HepG2 (cell line): Measurements from ENCODE around the gene DPP6. TPM values are rescaled to one million over a fixed set of nuclear protein-coding genes. Genes with fewer than 3 reads are reported as not detected.

ENCODE experiments used
- ATAC-seq: fragments of 200-7000 bp; cut with Tn5 transposase; 3 replicates; pipeline ENCODE4 v1.9.1; 2020; ENCODE audit warnings: mild to moderate bottlenecking, moderate library complexity
- BruUV-seq: library from RNA; stranded (reverse); fragments of 400-500 nt; replicated peaks from 2 replicates; lab custom pipeline; 2021; lab: Mats Ljungman, UMichigan
- CTCF ChIA-PET: fragments of 300-600 bp; formaldehyde crosslinking; extraction: SDS; loops from one replicate; lab custom pipeline; 2021; ENCODE audit warnings: low total read pairs, inconsistent platforms, low intra/inter-chr PET ratio; lab: Yijun Ruan, JAX
- POLR2A ChIA-PET: fragments of 350-600 bp; sonication (Branson Sonifier 250); formaldehyde crosslinking; loops from one replicate; lab custom pipeline; 2020; ENCODE audit warnings: antibody characterized with exemption, inconsistent platforms; lab: Yijun Ruan, JAX
- DNase-seq: peaks from one replicate; pipeline ENCODE4 v3.0.0-alpha.2; 2015; ENCODE audit warnings: low spot score
- FAIRE-seq: peaks from 3 replicates; lab custom pipeline; 2011; peaks lifted over from hg19 to GRCh38; lab: Jason Lieb, UNC
- H2AFZ ChIP-seq: one replicate; pipeline ENCODE4 v1.6.1; 2011; ENCODE audit warnings: low read length, inconsistent platforms
- H3K27ac ChIP-seq: fragments of 300-600 bp; 3 replicates; pipeline ENCODE4 v1.8.0; 2011; ENCODE audit warnings: mixed run types, mild to moderate bottlenecking, mixed read lengths, low read length, inconsistent platforms; ENCODE audit not compliant: insufficient read depth; ENCODE audit errors: extremely low read length
- H3K27me3 ChIP-seq, 2 experiments: fragments of 200-600 bp in 1 of 2; 2 replicates in 1 of 2; 3 replicates in 1 of 2; pipeline versions ENCODE4 v1.6.0 to v1.8.0; 2011; ENCODE audit warnings: low read length in 2 of 2, mild to moderate bottlenecking in 2 of 2, moderate library complexity in 2 of 2, inconsistent platforms in 1 of 2; ENCODE audit not compliant: insufficient read depth in 2 of 2, control insufficient read depth in 1 of 2
- H3K36me3 ChIP-seq, 2 experiments: fragments of 200-600 bp in 1 of 2; replicated peaks in 1 of 2; 2 replicates in 1 of 2; 3 replicates in 1 of 2; pipeline versions ENCODE4 v1.5.1 to v1.8.0; 2011; ENCODE audit warnings: low read length in 2 of 2, inconsistent platforms in 1 of 2; ENCODE audit not compliant: insufficient read depth in 2 of 2, control insufficient read depth in 1 of 2
- H3K4me1 ChIP-seq: 2 replicates; pipeline ENCODE4 v1.5.1; 2012; ENCODE audit warnings: low read length, inconsistent platforms; ENCODE audit not compliant: insufficient read depth
- H3K4me2 ChIP-seq: 2 replicates; pipeline ENCODE4 v1.6.0; 2011; ENCODE audit warnings: low read depth, low read length, inconsistent platforms
- H3K4me3 ChIP-seq, 3 experiments: fragments of 200-600 bp in 1 of 3; sonication (generic), shearing (Covaris generic) in 1 of 3; replicated peaks in 1 of 3; 2 replicates each; pipeline ENCODE4 v1.5.1; 2011 to 2016; ENCODE audit warnings: low read length in 3 of 3, inconsistent platforms in 2 of 3, low read depth in 2 of 3, mild to moderate bottlenecking in 2 of 3, control low read depth in 1 of 3, mixed read lengths in 1 of 3; ENCODE audit not compliant: insufficient read depth in 1 of 3
- H3K79me2 ChIP-seq: one replicate; pipeline ENCODE4 v1.6.1; 2011; ENCODE audit warnings: low read length, inconsistent platforms; ENCODE audit not compliant: insufficient read depth
- H3K9ac ChIP-seq: 2 replicates; pipeline ENCODE4 v1.6.0; 2011; ENCODE audit warnings: mild to moderate bottlenecking, low read depth, low read length, inconsistent platforms; ENCODE audit not compliant: insufficient read depth
- H3K9me3 ChIP-seq: 2 replicates; pipeline ENCODE4 v1.5.1; 2012; ENCODE audit warnings: mild to moderate bottlenecking, low read length
- H4K20me1 ChIP-seq: 2 replicates; pipeline ENCODE4 v1.6.0; 2011; ENCODE audit warnings: inconsistent platforms, mild to moderate bottlenecking, low read length, moderate library complexity; ENCODE audit not compliant: insufficient read depth
- ADNP ChIP-seq: sonication (generic); formaldehyde crosslinking; IDR thresholded peaks from 2 replicates; pipeline ENCODE4 v1.4.0; 2020; ENCODE audit warnings: missing genetic modification reagents
- DBP ChIP-seq: sonication (generic); formaldehyde crosslinking; IDR thresholded peaks from 2 replicates; pipeline ENCODE4 v1.4.0; 2020; ENCODE audit warnings: missing genetic modification reagents; ENCODE audit errors: not compliant biosample characterization
- DDIT3 ChIP-seq: sonication (generic); formaldehyde crosslinking; IDR thresholded peaks from 2 replicates; pipeline ENCODE4 v1.4.0; 2020; ENCODE audit warnings: mild to moderate bottlenecking, missing genetic modification reagents
- KLF11 ChIP-seq: IDR thresholded peaks from 2 replicates; pipeline ENCODE4 v1.6.1; 2016; ENCODE audit warnings: missing compliant biosample characterization
- LCORL ChIP-seq, 2 experiments: fragments of 450-650 bp in 1 of 2; sonication (generic) in 1 of 2; formaldehyde crosslinking in 1 of 2; IDR thresholded peaks; 2 replicates each; pipeline versions ENCODE4 v1.5.0 to v1.6.1; 2017 to 2020; ENCODE audit warnings: antibody characterized with exemption in 1 of 2, missing genetic modification reagents in 1 of 2
- MAZ ChIP-seq, 2 experiments: sonication (generic) in 1 of 2; formaldehyde crosslinking in 1 of 2; IDR thresholded peaks; 2 replicates each; pipeline versions ENCODE4 v1.5.0 to v1.6.1; 2012 to 2020; ENCODE audit warnings: low read depth in 2 of 2, mild to moderate bottlenecking in 2 of 2, borderline replicate concordance in 1 of 2, improper control_type of control experiment in 1 of 2, low read length in 1 of 2, missing genetic modification reagents in 1 of 2, moderate library complexity in 1 of 2
- NFYC ChIP-seq: IDR thresholded peaks from 2 replicates; pipeline ENCODE4 v1.6.1; 2016; ENCODE audit warnings: missing genetic modification reagents, missing compliant biosample characterization
- PCBP1 ChIP-seq: fragments of 200-400 bp; formaldehyde crosslinking; IDR thresholded peaks from 2 replicates; pipeline ENCODE4 v1.6.1; 2017; ENCODE audit warnings: mild to moderate bottlenecking, low read depth, low read length, borderline replicate concordance
- RBFOX2 ChIP-seq: fragments of 200-400 bp; formaldehyde crosslinking; IDR thresholded peaks from 2 replicates; pipeline ENCODE4 v1.6.1; 2017; ENCODE audit warnings: low read depth, mild to moderate bottlenecking, low read length
- SETDB1 ChIP-seq: sonication (generic); formaldehyde crosslinking; IDR thresholded peaks from 2 replicates; pipeline ENCODE4 v1.5.1; 2020; ENCODE audit warnings: missing genetic modification reagents, mild to moderate bottlenecking, borderline replicate concordance
- SNAI1 ChIP-seq: sonication (generic); formaldehyde crosslinking; IDR thresholded peaks from 2 replicates; pipeline ENCODE4 v1.5.0; 2020; ENCODE audit warnings: mild to moderate bottlenecking, missing genetic modification reagents, borderline replicate concordance
- TBX2 ChIP-seq: sonication (generic); formaldehyde crosslinking; IDR thresholded peaks from 2 replicates; pipeline ENCODE4 v1.5.0; 2020; ENCODE audit warnings: missing genetic modification reagents, mild to moderate bottlenecking, borderline replicate concordance
- YEATS4 ChIP-seq: sonication (generic); formaldehyde crosslinking; IDR thresholded peaks from 2 replicates; pipeline ENCODE4 v1.4.0; 2020; ENCODE audit warnings: missing genetic modification reagents, borderline replicate concordance
- ZC3H4 ChIP-seq: sonication (generic); formaldehyde crosslinking; IDR thresholded peaks from 2 replicates; pipeline ENCODE4 v1.4.0; 2020; ENCODE audit warnings: missing genetic modification reagents, borderline replicate concordance
- WGBS: methylation state at CpG from one replicate; pipeline ENCODE4 v1.1.6; 2017; ENCODE audit warnings: low lambda C conversion rate; 5-methylcytosine and 5-hydroxymethylcytosine counted together
- in situ Hi-C: cut with HindIII; loops from 2 replicates; pipeline ENCODE4 v1.10.0; 2017; ENCODE audit warnings: low pct_unique_long_range_greater_than_20kb; ENCODE audit not compliant: extremely low pct_ligation_motif_present
- intact Hi-C: fragments of 100-400 bp; cut with micrococcal nuclease; formaldehyde crosslinking; loops from one replicate; pipeline ENCODE4 v1.10.0; 2022; ENCODE audit not compliant: unreplicated experiment
- polyA plus RNA-seq, 8 experiments: library from polyadenylated mRNA; depleted of rRNA in 3 of 8; stranded (reverse) in 7 of 8; unstranded in 1 of 8; fragments of >200 nt; fragmentation: Illumina TruSeq in 4 of 8; extraction: Trizol in 4 of 8; gene quantifications; 2 replicates each; pipeline versions ENCODE4 v1.2.1 to v1.2.3, GENCODE V29; 2011 to 2016; ENCODE audit warnings: low read depth in 4 of 8, missing spikeins in 1 of 8, mixed read lengths in 1 of 8; ENCODE audit not compliant: insufficient read depth in 1 of 8
- total RNA-seq, 5 experiments: library from RNA; depleted of rRNA; stranded (reverse); fragments of >200 nt; fragmentation: Illumina TruSeq; extraction: Trizol; gene quantifications; 2 replicates each; pipeline ENCODE4 v1.2.3, GENCODE V29; 2016; ENCODE audit warnings: low read depth in 1 of 5
- TF ChIP-seq, protein P1 (sequence below): sonication (generic); formaldehyde crosslinking; IDR thresholded peaks from 2 replicates; pipeline ENCODE4 v1.4.0; 2020; ENCODE audit warnings: mild to moderate bottlenecking, low read depth, missing genetic modification reagents

The DPP6 gene
- total and polyA plus RNA-seq, 2 of the 13 experiments (the other 11 are each of a cell fraction or from before 2014, with no cell fraction given) = not detected

DNA sequence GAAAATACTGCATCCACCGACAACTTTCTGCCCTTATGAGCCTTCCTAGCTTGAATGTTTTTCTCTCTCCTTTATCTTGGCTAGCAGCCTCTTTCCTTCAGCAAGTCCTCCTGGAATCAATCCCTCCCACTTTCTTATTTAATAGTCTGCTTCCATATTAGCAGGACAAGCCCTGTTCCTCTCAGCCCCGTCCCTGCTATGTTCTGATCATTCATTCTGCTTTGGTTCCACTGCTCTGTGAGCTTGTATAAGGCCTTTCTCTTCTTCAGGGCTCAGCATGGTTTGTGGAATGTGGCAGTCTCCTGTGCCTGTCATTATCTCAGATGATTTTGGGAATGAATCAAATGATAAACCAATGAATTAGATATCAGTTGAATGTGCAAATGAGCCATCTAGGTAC is 420.1 kb downstream of the DPP6 start:
- no peak overlapping the region for H3K9ac ChIP-seq
- peaks cover 0 to 3% of the 10 kb centered on the region in 2 experiments; a peak in 1 of 5 replicates for H3K27me3 ChIP-seq
- in situ Hi-C loops (no loop called here), intact Hi-C loops (no loop called here)
- H3K36me3 ChIP-seq = no peaks in the 10 kb centered on the region
- H3K9me3 ChIP-seq = no peaks in the 10 kb centered on the region
- H3K27ac ChIP-seq = no peak overlapping the region
- H3K4me3 ChIP-seq = no peak overlapping the region
- no TSS peak for BruUV-seq
- ATAC-seq (no peak), DNase-seq (no peak), FAIRE-seq (no peak)
- ChIA-PET CTCF (no interaction called here), POLR2A (no interaction called here)
- H3K4me1 ChIP-seq = no peaks in the 10 kb centered on the region
- TF ChIP-seq TBX2 (CRISPR knock-in tag) = no peak
- no peak for TF ChIP-seq LCORL (IDR thresholded peaks at IDR 0.05)
- TF ChIP-seq LCORL (CRISPR knock-in tag; IDR thresholded peaks at IDR 0.05) = no peak
- no peak for TF ChIP-seq PCBP1
- no peak for TF ChIP-seq KLF11
- no peak for TF ChIP-seq ZC3H4 (CRISPR knock-in tag)
- TF ChIP-seq MAZ (IDR thresholded peaks at IDR 0.05; ENCODE audit: borderline replicate concordance, low read depth, low read length) = no peak
- TF ChIP-seq MAZ (CRISPR knock-in tag; IDR thresholded peaks at IDR 0.05; ENCODE audit: low read depth) = no peak
- TF ChIP-seq, protein P1, sequence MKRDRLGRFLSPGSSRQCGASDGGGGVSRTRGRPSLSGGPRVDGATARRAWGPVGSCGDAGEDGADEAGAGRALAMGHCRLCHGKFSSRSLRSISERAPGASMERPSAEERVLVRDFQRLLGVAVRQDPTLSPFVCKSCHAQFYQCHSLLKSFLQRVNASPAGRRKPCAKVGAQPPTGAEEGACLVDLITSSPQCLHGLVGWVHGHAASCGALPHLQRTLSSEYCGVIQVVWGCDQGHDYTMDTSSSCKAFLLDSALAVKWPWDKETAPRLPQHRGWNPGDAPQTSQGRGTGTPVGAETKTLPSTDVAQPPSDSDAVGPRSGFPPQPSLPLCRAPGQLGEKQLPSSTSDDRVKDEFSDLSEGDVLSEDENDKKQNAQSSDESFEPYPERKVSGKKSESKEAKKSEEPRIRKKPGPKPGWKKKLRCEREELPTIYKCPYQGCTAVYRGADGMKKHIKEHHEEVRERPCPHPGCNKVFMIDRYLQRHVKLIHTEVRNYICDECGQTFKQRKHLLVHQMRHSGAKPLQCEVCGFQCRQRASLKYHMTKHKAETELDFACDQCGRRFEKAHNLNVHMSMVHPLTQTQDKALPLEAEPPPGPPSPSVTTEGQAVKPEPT (CRISPR knock-in tag) = no peak
- no peak for TF ChIP-seq SETDB1 (CRISPR knock-in tag)
- no peak for TF ChIP-seq YEATS4
- TF ChIP-seq SNAI1 = no peak
- no peak for TF ChIP-seq DDIT3 (CRISPR knock-in tag)
- no peak for TF ChIP-seq NFYC (CRISPR knock-in tag)
- TF ChIP-seq RBFOX2 = no peak
- no peak for TF ChIP-seq DBP
- no peak for TF ChIP-seq ADNP (CRISPR knock-in tag)
- H4K20me1 ChIP-seq = no peaks in the 10 kb centered on the region
- H2AFZ ChIP-seq = no peak overlapping the region
- H3K4me2 ChIP-seq = no peak overlapping the region
- H3K79me2 ChIP-seq = no peaks in the 10 kb centered on the region
- WGBS = 4% methylated on average over 2 of the region's 2 CpGs
